Activated effector memory CD4-positive, alpha-beta T cell treated with Interleukin-2 at 50 U/mL for 16 hours (primary cell): ENCODE data around the gene RAD51B.
"Not testable (repeated sequence)": the region's sequence is repeated elsewhere in the genome, so short reads cannot be mapped to it uniquely, and the experiment has no call there.

ENCODE experiments used
- DNase-seq: peaks from one replicate; pipeline ENCODE4 v3.0.0-alpha.2; 2020

Gene RAD51B

DNA sequence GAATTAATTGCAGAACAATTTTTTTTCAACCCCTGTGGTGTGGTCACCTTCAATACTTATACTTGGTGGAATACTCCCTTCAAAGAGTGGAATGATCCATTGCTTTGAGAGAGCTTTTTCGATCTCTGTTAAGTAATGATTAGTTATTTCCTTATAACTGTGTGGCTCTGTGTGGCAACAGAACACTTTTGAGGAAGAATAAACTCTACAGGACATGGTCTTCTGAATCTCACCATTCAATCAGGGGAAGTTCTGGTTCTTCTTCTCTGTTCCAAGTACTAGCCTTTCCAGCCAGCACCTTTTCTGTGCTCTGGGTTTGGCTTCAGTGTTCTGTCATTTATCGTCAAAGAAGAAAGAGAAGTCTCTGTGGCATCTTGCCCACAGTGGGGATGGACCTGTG, 604.1 kb downstream of the RAD51B start:
- no peak for DNase-seq

DNA sequence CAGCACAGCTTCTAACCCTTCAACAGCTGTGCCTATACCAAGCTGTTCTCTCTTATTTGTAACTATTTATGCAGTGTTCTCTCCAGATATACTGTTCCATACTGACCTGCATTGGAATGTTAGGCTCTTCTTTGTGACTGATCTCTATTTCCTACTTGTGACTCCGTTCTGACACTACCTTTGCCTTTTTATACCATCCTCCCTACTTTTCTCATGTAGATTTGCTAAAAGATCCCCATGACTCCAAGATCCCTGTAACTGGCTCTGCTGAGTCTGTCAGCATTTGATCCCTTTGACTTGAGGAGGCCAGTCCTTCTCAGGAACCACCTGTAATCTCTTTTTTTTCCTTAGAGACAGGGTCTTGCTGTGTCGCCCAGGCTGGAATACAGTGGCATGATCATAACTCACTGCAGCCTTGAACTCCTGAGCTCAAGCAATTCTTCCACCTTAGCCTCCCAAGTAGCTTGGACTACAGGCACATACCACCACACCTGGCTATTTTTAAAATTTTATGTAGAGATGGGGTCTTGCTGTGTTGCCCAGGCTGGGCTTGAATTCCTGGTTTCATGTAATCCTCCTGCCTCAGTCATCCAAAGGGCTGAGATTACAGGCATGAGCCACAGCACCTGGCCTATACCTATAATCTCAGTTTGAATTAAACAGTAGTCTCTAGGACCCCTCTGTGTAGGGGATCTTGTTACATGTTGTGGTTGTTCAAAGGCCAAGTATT, 605.0 kb downstream of the RAD51B start:
- DNase-seq, result no peak

DNA sequence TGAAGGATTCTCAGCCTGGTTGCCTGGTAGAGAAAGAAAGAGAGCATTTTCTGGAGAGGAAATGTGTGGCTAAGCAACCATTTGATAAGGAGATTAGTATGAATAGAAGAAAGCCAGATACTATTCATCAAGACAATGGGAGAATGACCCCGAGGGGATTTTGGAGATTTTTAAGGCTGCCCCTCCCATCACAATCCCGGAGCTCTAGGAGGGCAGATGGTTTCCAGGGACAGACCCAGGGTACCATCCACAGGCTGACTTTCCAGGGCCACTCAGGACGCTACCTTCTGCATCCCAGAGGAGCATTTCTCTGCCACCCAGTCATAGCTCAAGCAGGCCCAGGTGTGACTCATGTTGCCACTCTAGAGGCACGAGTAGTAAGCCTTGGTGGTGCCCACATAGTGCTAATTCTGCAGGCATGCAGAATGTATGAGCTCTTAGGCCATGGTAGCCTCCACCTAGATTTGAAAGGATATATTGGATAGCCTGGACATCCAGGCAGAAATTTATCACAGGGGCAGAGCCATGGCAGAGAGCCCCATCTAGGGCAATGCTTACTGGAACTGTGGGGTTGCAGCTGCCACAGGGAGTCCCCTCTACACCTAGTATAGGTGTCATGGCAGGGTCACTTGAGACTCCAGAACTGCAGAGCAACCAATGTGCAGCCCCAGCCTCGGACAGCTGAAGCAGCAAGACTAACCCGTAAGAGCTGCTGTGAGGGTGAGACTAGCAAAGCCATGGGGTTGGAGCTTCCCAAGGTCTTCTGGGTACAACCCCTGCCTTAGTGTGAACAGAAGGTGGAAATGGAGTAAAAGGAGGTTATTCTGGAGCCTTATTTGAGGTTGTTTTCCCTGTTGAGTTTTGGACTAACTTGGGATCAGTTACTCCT, 607.3 kb downstream of the RAD51B start:
- DNase-seq, result no peak

GRCh38 chr14:68427550-68427890, 607.9 kb downstream of the RAD51B start:
- no peak for DNase-seq

GRCh38 chr14:68428900-68429299, 609.3 kb downstream of the RAD51B start:
- not testable (repeated sequence) for DNase-seq

- not testable (repeated sequence) for DNase-seq
These were observed 614.6 kb downstream of the RAD51B start for GRCh38 chr14:68434173-68434572.

GRCh38 chr14:68435631-68436030, 616.1 kb downstream of the RAD51B start:
- DNase-seq, result not testable (repeated sequence)

GRCh38 chr14:68439676-68440075, 620.1 kb downstream of the RAD51B start:
- DNase-seq, result no peak

DNA sequence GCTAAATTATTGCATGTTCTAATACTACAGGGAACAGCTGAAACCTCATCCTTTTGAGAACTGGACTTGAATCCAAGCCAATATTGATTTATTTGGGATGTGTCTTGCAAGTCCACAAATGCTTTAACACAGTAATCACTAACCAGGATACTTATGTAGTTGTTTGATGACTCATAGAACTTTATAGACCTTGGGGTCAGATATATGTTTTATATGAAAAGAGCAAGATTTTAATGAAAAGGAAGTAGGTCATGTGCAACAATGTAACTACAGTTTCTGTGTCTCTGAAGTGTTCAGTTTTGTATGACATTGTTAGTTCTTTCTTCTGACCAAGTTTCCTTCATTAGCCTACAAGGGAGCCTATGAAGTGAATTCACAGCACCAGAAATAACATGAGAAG, 621.2 kb downstream of the RAD51B start:
- no peak for DNase-seq

DNA sequence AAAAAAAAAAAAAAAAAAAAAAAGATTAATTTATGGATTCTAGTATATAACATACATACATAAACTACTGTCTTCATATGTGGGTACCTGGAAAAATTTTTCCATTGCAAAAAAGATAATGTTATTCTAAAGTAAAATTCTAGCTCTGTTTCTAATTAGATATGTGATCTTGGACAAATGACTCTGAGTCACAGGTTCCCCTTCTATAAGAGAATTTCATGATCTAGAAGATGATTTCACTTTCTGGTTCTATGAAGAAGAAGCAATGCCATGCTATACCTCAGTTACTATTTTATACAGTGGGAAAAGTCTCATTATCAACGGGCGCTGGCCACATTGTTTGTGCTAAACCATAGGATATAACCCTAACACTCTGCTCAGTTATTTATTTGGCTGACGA, 622.0 kb downstream of the RAD51B start:
- DNase-seq, result no peak

- DNase-seq, result no peak
These were observed 623.5 kb downstream of the RAD51B start for GRCh38 chr14:68442828-68443629.

GRCh38 chr14:68444449-68445168, 625.0 kb downstream of the RAD51B start:
- no peak for DNase-seq

DNA sequence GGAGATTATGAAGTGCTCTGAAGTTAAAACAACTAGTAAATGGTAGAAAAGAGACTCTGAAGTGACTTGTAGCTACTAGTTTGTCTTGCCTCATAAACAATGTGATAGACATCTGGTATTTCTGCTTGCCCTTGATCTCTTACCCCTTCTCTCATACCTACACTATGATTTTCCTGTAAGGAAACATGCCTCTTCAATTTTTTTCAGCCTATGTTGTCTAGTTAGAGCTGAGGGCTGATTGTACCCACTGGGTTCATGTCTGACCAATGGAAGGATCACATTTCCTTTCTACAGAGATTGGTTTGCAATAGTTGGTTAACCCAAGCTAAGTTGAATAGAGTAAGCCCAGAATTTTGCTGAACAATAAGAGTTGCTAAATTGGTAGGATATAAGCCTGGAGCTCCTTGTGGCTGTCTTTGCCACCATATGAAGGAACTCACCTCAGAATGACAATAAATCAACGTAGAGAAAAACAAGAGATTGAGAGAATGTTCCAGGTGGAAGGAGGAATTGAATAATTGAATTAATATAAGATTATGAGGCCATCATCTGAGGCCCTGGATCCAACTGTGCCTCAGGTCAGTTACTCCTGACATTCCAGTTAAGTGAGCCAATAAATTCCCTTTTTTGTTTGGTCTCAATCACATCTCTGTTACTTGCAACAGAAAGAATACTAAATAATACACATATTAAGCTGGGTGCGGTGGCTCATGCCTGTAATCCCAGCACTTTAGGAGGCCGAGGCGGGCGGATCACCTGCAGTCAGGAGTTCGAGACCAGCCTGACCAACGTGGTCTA, 626.9 kb downstream of the RAD51B start:
- DNase-seq, result no peak

DNA sequence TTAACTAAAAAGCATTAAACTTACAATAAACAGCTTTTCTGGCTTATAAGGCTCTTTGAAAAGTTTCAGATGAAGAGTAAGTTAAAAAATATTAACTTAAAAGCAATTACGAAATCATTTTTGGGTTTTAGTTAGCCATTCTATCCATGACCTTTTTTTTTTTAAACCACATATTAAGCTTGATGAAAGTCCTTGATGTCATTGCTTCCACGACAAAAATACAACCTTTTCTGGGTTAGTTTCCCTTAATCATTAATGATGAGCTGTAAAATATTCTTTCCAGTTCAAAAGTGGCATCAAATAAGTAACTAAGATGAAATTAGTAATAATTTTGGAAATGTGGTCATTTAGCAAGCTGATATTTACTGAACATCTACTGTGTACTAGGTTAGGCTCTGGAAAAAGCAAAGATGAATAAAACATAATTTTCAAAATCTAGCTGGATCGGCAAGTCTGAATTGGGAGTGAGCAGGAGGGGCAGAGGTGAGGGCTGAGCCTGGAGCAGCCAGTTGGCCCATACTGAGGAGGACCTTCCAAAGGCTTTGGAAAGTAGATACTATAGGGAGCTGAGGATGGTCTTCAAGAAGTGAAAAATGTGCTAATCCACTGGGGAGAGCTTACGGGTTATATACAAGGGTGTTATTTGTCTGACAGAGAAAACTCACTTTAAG, 628.1 kb downstream of the RAD51B start:
- DNase-seq, result no peak

DNA sequence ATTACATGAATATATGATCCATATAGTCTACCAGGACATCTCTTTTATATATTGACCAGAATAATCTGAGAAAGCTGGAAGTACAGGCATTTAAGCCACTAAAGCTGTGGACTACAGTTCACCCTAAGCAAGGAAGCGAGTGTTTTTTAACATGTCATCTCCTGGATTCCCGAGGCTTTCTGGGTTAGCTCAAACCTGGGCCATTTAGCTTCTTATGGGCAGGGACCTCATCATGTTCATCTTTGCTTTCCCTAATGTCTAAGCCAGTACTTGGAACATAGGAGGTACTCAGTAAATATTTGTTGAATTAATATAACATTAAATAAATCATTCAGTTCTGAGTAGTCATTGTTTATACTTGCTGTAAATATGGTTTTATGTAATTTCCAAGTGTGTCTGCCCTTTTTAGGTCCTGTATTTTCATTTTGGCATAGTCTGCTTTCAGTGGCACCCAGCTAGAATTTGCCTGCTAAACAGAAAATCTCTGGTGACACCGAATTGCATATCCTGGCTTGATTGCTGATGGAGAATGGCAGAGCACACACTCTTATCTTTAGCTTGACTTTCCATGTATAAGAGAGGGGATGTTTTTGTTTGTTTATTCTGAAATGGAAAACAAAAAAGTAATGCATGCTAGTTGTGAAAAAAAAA, 628.8 kb downstream of the RAD51B start:
- no peak for DNase-seq

GRCh38 chr14:68449561-68450181, 630.1 kb downstream of the RAD51B start:
- no peak for DNase-seq

DNA sequence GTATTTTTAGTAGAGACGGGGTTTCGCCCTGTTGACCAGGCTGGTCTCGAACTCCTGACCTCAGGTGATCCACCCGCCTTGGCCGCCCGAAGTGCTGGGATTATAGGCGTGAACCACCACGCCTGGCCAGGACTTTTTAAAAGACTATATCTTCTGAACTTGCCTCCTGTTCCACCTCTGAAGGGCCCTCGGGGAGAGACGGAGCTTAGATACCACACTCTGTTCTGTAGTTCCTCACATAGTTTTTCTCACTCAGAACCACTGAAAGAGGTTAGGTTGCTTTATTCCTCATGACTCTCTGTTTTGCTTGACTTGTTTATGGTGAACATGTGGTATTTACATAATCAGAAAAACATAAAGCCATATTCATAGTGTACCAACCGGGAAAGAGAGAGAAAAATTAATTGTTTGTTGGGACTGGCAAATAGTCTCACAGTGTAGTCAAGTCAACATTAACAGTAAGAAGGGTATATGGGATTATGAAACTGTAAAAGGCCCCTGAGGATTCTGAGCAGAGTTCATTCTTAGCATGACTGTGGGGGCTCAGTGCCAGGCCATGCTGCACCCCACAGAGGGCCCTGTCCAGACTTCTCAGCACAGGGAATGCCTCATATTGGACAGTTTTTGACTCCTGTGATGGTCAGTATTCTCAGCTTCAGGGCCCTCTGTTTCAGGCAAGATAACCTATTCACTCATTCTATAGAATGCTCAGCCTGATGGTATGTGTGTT, 631.0 kb downstream of the RAD51B start:
- no peak for DNase-seq

GRCh38 chr14:68451696-68452373, 632.3 kb downstream of the RAD51B start:
- DNase-seq, result no peak

GRCh38 chr14:68458253-68458652, 638.7 kb downstream of the RAD51B start:
- DNase-seq, result no peak
